Activated effector memory CD4-positive, alpha-beta T cell treated with Interleukin-2 at 50 U/mL for 16 hours (primary cell): ENCODE measurements around the gene EEPD1.

Source experiments
- DNase-seq: peaks from one replicate; pipeline ENCODE4 v3.0.0-alpha.2; 2020

Gene EEPD1

DNA sequence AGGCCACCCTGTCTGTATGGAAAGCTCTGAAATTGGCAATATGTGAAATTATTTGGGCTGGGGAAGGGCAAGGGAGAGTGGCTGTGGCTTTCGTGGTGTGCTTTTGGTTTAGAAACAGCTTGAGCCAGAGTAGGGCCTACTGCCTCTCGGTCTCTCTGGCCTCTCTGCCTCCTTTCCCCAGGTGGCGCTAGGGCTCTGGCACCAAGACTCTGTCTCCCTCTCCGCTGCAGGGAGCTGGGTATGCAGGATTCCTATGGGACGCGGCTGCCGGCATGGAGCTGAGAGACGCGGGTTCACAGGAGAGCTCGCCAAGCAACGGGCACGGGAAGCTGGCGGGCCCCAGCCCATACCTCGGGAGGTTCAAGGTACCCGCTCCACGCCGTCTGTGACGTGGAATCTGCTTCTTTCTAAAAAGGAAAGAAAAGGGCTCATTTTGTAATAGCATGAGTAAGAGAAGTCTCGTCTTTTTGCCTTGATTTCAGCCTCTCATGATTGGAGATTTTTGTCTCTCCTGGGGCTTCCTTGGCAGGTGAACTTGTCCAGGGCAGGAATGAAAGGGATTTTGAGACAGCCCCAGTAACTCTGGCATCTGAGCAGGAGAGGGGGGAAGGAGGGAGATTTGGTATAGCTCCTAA lies 131.5 kb downstream of the EEPD1 start:
- no peak for DNase-seq

DNA sequence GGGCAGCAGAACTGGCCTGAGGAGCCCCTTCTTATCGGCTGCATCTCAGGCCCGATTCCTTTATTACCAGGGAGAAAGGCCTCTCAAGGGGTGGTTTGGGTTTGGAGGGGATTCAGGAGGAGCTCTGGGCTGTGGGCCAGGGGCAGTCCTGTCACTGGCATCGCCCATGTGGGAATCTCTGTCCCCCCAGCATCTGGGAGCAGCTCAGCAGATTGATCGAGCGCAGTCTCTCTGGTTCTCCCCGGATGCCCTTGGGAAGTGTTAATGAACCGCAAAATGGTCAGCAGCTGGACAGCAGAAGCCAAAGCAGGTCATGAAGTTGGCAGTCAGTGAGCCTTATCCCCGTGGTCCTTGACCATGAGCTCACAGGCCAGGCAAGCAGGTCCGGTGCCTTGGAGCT lies 132.2 kb downstream of the EEPD1 start:
- DNase-seq = no peak

DNA sequence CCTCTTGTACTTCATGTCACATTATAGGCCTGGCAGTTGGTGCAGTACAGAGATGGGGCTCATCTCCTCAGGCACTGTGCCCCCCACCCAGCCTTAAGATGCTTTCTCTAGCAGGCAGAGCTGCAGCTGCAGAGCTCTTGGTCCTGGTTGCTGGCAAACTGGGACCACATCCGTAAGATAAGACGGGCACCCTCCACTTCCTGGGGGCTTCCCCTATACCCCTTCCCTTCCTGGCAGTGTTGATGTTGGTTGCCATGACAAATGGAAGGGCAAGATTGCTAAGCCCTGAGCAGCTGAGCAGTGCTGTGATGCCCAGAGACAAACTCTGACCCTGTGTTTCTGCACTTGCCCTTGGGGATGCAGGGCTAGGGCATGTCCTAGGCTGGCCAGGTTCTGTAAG lies 133.2 kb downstream of the EEPD1 start:
- peak; percentile 54 for DNase-seq

DNA sequence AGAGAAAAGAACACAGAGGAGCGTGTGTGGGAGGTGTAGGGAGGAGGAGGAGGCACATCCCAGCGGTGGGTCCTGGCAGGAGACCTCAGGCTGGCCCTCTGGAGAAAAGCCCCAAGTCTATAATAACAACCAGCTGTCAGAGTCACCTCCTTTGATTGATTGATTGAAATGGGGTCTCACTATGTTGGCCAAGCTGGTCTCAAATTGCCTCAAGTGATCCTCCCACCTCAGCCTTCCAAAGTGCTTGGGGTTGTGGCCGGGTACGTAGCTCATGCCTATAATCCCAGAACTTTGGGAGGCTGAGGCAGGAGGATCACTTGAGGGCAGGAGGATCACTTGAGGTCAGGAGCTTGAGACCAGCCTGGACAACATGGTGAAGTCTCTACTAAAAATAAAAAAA lies 133.6 kb downstream of the EEPD1 start:
- no peak for DNase-seq

DNA sequence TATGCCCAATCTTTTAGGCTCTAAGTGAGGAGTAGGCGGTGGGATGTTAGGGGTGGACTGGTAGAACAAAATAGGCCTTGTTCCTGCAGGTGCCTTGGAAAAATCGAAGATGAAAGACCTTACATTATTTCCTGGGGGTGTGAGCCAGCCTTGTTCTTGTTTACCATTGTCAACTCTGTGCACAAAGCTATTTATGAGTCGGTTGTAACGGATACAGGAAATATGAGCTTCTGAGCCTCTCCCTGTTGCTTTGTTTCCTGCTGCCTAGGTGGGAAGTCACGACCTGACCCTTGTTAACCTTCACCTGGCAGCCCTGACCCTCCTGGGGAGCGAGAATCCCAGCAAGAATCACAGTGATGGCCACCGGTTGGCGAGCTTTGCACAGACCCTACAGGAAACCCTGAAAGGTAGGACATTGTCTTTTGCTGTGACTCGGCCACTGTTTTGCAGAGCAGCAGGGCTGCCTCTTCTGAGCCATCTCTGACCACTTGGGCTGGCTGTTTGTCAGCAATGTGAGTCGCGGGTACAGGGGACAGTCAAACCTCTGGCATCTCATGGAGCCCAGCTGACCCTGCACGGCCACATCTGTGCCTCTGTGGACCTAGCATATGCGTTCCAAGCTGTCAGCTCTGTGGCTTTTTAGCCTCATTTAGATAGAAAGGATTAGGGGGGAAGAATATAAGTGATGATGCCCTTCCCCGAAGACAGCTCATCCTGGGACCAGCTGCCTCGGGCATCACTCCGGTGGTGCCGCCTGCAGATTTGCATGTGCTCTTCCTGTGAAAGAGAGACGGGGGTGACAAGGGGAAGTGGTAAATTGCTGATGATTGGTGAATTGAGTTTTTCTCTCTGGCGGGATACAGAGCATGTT lies 134.6 kb downstream of the EEPD1 start:
- no peak for DNase-seq

DNA sequence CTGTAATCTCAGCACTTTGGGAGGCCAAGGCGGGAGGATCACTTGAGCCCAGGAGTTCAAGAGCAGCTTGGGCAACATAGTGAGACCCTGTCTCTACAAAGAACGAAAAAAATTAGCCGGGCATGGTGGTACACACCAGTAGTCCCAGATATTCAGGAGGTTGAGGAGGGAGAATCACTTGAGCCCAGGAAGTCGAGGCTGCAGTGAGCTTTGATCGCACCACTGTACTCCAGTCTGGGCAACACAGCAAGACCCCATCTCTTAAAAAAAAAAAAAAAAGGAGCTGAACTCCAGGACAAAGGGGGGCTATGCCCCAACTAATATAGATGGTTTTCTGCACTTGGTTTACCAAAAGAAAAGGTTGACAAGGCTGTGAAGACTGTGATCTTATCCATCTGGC lies 135.4 kb downstream of the EEPD1 start:
- no peak for DNase-seq

DNA sequence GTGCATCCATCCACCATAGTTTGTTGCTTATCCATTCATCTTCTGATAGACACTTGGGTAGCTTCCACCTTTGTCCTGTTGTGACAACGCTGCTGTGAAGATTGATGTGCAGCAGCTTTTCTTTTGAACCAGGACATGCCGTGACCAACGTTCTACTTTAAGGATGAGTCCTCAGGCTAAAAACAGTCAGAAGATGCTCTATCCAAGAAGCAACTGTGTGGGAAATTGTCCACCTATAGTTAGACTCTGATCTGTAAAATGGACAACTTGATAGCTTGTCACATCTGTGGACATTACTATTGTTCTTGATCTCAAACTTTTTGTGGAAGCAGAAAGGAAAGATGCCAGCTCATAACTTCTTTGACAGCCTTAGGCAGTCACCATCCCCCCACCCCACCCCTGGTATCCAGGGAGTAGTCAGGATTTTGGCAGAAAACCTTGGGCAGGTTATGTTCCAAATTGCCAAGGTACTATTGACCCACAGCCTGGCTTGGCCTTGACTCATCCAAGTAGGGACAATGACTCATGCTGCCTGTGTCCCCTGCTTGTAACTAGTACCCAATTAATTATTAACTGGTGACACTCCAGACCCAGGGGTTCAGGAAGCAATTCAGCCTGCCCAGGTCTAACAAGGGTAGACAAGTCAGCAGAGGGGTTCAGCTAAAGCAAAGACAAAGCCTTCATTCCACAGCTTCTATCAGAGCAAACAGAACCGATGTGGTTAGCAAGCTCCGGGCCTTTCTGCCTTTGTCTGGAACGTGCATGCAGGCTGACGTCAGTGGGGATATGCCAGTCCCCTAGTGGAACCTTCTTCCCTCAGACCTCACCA lies 137.0 kb downstream of the EEPD1 start:
- no peak for DNase-seq

DNA sequence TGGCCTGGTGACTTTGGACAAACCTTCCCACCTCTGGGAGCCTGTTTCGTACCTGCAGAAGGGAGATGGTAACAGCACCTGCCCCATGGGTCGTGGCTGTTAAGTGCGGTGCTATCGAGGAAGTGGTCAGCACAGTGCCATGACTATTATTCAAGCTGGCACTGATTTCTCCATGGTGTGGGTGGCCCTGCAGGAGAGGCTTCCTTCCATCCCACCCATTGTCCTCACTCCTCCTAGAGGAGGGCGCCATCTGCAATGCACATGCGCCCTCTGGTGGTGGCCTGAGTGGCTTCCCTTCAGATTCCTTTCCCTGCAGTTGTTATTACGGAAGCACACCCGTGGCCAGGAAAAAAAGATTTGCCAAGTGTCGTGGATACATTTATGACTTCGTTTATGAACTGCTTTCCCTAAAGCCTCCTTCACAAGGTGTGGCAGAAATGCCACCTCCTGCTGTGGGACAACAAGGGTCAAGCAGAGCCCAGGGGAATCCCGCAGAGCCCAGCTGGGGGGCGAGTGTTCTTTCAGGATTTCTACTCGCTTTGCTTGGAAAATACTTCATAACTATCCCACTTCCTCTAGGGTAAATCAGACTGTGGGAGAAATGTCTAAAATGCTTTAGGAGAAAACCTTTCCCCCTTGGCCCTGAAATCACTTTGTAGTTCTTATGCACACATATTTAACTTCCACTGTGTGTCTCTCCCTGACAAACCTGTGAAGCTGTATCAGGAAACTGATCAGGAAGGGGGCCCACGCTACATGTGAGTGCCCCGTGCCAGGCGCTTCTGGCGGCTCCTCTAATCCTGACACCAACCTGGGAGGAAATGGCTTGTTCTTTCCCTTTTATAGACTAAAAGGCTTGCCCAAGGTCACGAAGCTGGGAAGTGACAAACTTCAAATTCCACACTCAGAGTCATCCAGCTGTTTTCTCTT lies 138.6 kb downstream of the EEPD1 start:
- DNase-seq = peak; percentile 54

DNA sequence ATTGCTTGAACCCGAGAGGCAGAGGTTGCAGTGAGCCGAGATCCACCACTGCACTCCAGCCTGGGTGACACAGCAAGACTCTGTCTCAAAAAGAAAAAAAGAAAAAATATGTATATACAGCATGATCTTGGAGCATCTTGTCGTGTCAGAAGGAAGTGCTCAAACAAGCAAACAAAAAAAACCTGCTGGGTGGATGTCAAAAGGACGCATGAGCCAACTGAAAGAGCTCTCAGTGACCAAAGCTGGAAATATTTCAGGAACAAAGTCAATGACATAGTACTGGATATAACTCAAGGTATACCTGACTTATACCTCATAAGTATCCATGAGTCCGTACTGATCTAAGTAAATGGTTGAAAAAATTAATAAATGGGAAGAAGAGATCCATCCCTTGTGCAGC lies 142.0 kb downstream of the EEPD1 start:
- DNase-seq = no peak

DNA sequence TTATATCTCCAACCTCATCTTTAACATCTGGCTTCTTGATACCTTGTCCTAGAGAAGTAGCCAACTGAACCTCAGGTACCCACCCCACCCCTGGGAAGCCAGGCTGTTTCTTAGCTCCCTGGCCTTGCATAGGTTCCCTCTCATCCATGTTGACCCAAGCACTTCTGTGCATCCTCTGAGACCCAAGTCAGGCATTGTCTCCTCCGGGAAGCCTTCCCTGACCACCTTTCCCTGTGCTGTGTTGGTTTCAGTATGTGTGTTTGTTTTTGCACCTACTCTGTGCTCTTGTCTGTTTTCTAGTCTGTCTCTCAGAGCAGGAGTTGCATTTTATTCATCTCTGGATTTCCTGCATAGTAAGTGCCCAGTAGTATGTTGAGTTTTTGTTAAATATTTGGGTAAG lies 143.2 kb downstream of the EEPD1 start:
- no peak for DNase-seq

DNA sequence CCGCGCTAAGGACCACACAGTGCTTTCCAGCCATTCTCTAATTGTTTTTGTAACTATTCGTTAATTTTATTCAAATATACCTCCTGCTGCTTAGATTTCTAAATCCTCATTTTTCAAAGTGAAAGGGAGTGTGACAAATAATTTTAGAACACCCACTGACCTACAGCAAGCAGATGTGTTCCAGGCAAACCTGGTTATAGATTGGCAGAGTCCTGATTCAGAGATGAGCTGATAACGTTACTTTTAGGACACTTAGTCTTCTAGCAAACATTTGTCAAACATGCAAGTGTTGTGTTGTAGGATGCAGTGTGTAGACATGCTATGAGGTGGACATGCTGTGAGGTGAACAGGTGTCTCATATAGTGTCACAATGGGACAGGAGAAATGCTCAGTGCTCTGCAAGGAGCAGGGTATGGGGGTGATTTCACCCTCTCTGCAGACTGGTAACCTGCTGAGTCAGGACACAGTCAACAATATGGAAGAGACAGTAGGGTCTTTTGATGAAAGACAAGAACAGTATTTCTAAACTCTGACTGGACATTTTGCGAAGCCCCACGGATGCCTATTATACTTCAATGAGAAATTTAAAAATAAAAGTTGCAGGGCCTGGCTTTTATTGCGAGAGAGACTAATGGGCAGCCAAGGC lies 144.4 kb downstream of the EEPD1 start:
- no peak for DNase-seq

DNA sequence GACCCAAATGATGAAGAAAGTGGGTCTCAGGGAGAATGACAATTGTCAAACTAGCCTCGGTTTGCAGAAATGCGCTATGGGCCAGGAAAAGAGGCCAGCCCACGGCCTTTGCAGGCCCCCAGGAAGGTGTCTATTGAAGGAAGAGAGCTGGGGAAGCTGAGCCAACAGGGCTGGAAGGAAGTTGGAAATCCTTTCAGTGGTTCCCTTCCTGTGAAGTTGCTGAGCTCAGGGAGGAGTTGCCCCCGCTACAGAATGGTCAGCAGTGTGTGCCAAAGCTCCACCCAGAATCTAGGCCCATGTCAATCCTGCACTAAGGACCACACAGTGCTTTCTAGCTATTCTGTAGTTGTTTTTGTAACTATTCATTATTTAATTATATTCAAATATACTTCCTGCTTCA lies 145.1 kb downstream of the EEPD1 start:
- DNase-seq = no peak

DNA sequence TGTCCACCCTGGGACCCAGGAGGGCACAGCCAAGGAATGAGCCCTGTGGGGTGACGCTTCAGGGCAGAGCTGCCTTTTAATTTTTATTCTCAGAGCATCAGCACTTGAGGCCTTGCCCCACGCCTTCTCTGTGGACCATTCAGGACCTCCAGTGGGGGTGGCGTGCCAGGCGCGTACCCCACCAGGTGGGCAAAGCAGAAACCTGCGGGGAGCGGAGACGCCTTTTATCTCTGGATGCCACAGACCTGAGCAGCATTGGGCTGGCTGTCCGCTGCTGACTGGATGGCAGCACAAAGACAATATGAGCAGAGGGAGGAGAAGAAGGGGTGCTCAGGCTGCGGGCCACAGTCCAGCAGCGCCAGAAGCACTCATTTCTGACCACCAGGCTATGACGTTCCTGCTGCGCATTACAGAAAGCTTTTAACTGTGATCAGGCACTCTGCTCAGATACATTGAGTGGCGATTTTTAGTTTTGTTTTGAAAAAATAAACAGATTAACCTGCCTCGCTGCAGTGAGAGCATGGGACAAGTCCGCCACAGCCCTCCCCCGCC lies 146.2 kb downstream of the EEPD1 start:
- no peak for DNase-seq

DNA sequence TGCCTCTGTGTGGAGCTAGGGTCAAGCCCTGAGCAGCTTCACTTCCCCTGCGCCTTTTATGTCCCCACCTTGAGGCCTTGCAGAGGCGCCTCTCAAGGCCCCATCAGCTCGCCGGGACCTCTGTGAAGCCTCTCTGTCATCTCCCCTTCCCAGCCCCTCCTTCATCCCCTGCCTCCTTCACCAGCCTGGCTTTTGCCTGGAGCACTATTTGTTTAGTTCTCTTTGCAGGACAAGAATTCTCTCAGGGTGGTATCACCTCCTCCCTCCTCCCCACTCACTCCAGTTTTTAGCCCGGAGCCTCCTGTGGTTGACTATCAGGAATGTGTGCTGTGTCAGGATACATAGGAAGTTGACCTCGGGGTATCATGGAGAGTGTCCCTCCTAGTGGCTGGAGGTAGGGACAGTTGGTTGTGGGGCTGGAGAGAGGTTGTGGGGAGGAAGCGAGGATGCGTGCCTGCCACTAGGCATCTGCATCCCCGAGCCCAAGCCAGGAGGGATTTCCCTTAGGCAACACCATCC lies 146.8 kb downstream of the EEPD1 start:
- DNase-seq = no peak

DNA sequence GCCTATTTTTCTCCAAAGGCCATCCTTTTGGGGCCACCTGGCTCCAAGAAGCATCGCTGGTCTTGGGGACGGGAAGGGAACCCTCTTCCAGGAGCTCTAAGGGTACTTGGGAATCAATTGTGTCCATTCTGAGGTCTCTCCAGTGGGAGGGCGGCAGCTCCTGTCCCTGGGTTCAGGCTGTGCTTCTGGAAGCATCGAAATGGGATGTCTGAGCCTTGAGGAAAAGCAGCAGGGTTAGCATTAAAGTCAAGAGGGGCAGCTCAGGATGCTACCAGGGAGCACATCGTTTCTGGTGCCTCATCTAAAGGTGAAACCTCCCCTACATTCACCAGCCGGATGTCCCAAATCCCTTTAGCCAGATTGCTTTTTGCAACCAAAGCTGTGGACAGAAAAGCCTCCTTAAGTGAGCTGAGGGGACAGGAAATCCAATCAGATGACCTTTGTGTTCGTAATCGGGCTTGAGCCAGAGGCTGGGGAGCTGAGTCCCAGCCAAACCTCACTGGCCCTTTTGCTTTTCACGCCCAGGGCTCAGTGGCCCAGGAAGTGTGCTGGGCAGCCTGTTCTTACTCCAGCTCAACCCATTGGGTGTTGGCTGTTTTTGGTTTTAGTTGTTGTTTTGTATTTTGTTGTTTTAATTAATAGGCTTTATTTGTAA lies 147.8 kb downstream of the EEPD1 start:
- no peak for DNase-seq

DNA sequence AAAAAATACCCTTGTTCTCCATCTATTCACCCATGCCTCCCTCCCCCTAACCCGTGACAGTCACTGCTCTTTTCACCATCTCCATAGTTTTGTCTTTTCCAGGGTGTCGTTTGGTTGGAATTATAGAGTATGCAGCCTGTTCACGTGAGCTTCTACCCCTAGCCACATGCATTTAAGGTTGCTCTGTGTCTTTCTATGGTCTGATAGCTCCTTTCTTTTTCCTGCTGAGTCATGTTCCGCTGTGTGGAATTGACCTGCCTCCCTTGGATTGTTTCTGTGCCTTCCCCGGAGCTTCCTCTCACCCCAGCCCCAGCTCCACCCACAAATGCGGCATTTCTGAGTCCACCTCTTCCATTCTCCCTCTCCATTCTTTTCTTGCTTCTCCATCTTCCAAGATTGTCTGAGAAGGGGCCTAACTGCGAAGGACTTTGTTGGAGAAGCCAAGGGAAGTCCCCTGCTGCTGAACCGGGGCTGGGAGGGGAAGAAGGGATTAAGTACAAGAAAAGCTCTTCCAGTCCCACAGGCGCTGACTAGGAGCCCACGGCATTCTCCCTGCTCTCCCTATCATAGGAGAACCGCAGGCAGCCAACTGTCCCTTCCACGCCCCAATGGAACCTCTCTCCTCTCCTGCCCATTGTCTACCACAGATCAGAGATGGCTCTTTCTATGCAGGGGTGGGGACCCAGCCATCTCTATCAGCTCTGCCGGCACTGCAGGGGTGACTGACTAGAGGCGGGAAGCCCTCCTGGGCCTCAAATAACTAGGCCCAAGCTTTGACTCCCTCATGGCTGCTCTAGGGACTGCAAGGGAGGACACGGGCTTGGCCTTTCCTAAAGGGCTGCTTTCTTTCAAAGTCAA lies 149.1 kb downstream of the EEPD1 start:
- DNase-seq = no peak

DNA sequence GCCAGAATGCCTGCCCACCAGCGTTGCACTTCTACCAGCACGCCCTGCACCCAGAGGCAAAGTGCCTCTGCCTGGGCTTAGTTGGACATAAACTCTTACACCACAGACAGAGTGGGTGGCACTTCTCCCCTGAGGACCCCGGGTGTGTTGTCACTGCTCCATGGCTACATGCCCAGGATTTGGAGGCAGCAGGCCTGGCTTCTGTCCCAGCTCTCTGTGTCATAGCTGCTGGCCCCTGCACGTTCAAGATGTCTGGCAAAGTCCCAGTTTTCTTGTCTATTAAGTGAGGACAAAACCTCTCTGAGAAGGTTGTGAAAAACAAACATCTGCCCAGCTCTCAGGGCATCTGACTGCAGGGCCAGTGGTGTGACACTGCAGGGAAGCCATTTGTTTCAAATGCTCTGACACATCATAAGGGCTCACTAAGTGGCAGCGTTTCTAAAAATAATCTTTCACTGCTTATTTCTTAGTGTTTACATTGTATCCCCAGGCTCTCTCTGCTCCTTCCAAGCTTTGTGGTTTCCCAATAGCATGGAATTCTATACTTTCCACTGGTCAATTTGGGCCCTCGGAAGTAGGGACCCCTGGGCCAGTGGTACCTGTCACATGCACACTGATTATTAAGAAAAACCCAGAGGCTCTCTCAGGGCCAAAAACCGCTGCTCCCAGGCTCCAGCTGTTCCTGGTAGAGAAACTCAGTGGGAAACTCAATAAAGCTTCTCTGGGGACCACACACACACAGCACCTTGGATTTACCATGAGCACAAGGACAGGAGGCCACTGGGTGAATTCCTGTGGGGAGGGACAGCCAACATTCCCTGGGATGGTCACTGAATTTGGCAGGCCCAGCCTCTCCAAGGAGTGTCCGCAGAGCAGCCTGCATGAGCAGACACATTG lies 150.4 kb downstream of the EEPD1 start:
- DNase-seq = no peak

DNA sequence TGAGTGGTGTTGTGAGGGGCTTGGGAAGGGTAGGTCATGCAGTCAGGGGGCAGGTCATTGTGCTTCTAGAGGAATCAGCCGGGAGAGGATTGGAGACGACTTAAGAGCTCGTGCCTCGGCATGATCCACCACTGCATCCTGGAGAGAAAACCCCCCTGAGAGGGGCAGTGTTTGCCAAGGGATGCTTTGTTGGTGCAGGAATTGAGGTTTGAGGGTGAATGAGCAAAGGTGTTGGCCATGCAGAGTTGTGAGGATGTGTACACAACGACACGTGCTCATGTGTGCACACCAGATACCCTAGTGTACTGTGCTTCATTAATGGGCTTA lies 151.0 kb downstream of the EEPD1 start:
- no peak for DNase-seq

DNA sequence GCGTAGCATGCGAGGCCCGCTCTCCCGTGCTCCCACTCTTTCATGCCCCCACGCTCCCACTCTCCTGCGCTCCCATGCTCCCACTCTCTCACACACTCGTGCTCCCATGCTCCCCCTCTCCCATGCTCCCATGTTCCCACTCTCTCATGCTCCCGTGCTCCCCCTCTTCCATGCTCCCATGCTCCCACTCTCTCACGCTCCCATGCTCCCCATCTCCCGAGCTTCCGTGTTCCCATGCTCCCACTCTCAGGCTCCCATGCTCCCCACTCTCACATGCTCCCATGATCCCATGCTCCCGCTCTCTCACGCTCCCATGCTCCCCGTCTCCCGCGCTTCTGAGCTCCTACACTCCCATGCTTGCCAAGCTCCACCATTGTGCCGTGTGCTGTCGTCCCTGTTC lies 152.2 kb downstream of the EEPD1 start:
- no peak for DNase-seq
